Measurements from ENCODE around the gene RHOXF1.
"Not testable (repeated sequence)": the region's sequence is repeated elsewhere in the genome, so short reads cannot be mapped to it uniquely, and the experiment has no call there.

RHOXF1 gene

GRCh38 chrX:120115438-120115963 lies at the start of gene RHOXF1:
Gene RHOXF1 (minus strand): TSS chrX:120115913. CDS start chrX:120115862, 51 bp downstream.
- DNase-seq (ENCODE audit: low spot score), result no peak
- TF ChIP-seq, protein P1, sequence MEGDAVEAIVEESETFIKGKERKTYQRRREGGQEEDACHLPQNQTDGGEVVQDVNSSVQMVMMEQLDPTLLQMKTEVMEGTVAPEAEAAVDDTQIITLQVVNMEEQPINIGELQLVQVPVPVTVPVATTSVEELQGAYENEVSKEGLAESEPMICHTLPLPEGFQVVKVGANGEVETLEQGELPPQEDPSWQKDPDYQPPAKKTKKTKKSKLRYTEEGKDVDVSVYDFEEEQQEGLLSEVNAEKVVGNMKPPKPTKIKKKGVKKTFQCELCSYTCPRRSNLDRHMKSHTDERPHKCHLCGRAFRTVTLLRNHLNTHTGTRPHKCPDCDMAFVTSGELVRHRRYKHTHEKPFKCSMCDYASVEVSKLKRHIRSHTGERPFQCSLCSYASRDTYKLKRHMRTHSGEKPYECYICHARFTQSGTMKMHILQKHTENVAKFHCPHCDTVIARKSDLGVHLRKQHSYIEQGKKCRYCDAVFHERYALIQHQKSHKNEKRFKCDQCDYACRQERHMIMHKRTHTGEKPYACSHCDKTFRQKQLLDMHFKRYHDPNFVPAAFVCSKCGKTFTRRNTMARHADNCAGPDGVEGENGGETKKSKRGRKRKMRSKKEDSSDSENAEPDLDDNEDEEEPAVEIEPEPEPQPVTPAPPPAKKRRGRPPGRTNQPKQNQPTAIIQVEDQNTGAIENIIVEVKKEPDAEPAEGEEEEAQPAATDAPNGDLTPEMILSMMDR (IDR thresholded peaks at IDR 0.05; ENCODE audit: extremely low read depth, missing control alignments), result no peak

- DNase-seq (ENCODE audit: low spot score), result not testable (repeated sequence)
Observed at GRCh38 chrX:120159086-120159485, 43.4 kb upstream of the RHOXF1 start.

DNA sequence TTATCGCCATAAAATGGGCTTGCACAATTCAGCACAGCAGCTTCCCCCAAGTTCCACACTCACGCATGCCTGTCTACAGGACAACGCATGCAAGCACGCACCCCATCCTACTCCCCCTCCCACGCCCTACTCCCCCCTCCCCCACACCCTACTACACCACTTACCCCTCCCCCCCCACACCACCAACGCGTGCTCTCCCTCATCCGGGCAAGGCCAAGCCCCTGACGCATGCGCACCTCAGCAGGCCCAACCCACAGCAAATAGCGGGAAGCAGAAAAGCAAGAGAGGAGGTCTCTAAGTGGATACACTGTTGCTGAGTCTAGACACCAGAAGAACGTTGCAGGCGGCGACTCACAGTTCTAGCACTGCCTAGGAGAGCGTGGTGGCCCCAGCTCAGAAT lies 42.6 kb upstream of the RHOXF1 start, which contains the start of gene RHOXF2:
RHOXF2 (plus strand) TSS at position 301 of the 400 bp plus-strand sequence. CDS start 138 bp downstream, outside the sequence.
- DNase-seq (ENCODE audit: low spot score), result not testable (repeated sequence)

DNA sequence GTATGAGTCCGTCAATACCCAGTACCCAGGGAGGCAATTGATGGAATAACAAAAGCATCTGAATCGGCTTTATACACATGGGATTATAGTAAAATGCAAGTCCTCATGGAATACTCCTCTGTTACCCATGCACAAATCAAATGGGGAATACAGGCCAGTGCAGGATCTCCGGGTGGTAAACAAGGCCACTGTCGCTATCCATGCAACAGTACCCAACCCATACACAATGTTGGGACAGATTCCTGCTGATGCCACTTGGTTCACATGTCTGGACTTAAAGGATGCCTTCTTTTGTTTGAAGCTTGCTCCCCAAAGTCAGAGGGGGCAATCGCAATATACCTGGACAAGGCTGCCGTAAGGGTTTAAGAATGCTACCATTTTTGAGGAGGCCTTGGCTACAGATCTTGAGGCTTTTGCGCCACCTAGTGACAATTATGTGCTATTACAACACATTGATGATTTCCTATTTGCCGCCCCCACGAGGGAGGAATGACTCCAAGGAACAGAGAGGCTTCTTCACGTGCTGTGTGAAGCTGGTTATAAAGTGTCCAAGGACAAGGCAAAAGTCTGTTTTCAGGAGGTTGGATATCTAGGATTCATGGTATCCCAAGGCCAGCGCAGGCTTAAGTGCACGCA lies 34.5 kb upstream of the RHOXF1 start:
- not testable (repeated sequence) for DNase-seq (ENCODE audit: low spot score)

DNA sequence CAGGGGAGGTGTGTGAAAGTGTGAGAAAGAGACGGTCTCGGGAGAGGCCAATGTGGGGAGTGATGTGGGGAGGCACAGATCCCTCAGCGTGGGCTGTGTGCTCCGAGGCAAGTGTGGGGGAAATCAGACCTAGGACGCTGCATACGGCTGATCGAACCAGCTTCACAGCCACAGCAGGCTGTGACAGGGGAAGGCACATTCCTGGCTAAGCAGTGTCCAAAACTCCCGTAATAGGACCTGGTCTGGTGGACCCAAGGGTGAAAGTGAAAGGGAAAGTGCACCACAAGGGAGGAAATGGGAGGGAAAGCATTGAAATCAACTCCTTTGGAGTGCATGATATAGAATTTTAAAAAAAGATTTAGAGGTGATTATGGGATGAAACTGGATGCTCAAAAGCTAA lies 31.8 kb upstream of the RHOXF1 start:
- DNase-seq (ENCODE audit: low spot score), result no peak
- TF ChIP-seq, protein P1 (IDR thresholded peaks at IDR 0.05; ENCODE audit: extremely low read depth, missing control alignments), result no peak

- DNase-seq (ENCODE audit: low spot score), result not testable (repeated sequence)
Observed at GRCh38 chrX:120146323-120146722, 30.6 kb upstream of the RHOXF1 start.

DNA sequence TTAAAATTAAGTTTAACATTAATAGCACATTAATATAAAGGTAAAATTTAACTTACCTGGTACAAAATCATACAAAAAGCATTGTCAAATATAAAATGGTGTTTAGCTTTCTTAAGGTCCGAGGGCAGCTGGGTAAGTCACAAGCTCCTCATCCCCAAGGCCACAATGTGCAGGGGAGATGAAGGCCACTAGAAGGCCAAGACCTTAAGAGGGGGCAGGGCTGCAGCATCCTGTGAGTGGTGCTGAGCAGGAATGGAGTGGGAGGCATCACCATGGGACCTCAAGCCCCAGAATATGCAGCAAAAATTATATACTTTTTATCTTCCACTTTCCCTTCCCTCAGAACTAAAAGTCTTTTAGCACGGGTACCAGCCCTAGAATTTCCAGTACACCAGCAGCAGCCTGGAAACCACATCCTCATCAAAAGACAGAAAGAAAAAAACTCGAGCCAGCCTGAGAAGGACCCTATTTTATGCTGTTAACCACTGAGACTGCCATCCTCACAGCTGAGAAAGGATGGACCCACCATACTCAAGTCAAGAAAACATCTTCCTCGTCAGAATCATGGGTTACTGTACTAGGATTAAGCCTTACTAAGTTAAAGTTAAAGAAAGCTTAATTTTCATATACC lies 29.7 kb upstream of the RHOXF1 start:
- no peak for DNase-seq (ENCODE audit: low spot score)
- TF ChIP-seq, protein P1 (IDR thresholded peaks at IDR 0.05; ENCODE audit: extremely low read depth, missing control alignments), result no peak

- no peak for DNase-seq (ENCODE audit: low spot score)
Observed at GRCh38 chrX:120144178-120144844, 28.6 kb upstream of the RHOXF1 start.

DNA sequence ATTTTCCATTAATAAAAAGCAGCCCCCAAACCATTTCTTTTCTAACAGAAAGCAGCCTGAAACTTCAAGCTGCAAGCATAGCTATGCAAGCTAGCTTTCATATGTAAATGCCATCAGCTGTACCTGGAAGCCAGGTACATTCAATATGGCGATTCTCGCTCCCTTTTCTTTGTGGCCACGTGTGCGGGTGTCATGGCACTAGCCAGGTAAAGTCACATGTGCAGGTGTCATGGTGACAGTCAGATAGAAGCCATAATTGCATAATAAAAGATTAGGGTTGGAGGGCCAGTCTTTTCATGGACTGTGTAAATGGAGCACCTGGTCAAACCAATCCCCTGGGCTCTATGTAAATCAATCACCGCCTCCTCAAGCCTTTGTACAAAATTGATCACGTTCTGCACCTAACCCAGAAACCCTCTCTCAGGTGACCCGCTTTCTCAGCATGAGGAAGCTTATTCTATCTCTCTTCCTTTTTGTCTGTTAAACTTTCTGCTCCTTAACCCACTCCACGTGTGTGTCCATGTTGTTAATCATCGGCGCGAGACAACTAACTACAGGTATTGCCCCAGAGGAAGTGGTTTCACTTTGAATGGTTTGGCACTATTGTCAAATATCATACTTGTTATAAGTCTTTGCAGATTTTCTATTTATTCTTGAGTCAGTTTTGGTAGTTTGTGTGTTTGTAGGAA lies 24.7 kb upstream of the RHOXF1 start:
- TF ChIP-seq, protein P1 (IDR thresholded peaks at IDR 0.05; ENCODE audit: extremely low read depth, missing control alignments), result no peak
- no peak for DNase-seq (ENCODE audit: low spot score)

More at GRCh38 chrX:120144178-120144844, 28.6 kb upstream of the RHOXF1 start:
- TF ChIP-seq, protein P1 (IDR thresholded peaks at IDR 0.05; ENCODE audit: extremely low read depth, missing control alignments), result no peak

Data from GM20000 (cell line).